Stimulated activated CD4-positive, alpha-beta T cell treated with anti-CD3 and anti-CD28 coated beads, Interleukin-1b, Interleukin-23, amount 100 ng/mL, for 1 hour (primary cell): ENCODE results near the gene EEF2K.

Experiments used
- DNase-seq, 2 donors: peaks; one replicate each; pipeline ENCODE4 v3.0.0-alpha.2; 2020; ENCODE audit warnings: low read depth in 2 of 2

The EEF2K gene

DNA sequence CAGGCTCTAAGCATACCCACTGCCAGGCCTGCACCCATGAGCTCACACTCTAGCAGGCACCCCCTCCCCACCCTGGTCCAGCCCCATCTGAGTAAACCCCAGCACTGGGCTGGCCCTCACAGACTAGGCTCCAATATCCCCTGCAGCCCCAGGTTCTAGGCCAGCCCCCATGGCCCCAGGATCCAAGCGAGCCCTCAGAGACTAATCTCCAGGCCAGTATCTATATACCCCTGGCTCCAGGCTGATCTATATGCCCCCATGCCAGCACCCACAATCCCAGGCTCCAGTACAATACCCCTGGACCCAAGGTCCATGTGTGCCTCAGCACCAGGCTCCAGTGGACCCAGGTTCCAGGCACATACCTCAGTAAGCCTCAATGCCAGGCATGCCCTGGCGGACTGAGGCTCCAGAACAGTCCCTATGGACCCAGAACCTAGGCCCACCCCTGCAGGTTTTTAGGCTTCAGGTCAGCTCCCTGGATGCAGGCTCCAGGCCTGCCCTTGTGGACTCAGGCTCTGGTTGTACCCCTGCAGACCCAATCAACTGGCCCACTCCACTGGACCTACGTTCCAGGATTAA lies 129.7 kb downstream of the EEF2K start:
- no peak for DNase-seq

DNA sequence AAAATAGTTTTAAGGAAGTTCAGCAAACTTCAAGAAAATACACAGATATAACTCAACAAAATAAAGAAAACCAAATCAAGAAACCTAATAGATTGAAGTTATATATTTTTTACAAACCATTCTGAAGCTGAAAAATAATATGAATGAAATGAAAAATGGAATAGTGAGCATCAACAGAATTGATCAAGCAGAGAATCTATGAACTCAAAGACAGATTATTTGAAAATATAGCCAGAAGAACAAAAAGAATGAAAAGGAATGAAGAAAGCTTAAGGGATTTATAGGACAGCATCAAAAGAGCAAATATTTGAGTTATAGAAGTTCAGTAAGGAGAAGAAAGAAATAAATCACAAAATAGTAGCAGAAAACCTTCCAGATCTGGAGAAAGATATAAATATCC lies 130.5 kb downstream of the EEF2K start:
- no peak for DNase-seq

DNA sequence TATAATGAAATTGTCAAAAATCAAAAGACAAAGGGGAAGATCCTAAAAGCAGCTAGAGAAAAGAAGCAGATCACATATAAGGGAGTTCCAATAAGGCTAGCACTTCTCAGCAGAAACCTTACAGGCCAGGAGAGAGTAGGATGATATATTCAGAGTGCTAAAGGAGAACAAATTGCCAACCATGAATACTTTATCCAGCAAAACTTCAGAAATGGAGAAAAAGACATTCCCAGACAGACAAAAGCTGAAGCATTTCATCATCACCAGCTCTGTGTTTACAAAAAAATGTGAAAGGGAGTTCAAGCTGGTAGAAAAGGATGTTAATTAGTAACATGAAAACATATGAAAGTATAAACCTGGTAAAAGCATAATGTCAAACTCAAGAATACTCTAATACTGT lies 131.0 kb downstream of the EEF2K start:
- DNase-seq: no peak

DNA sequence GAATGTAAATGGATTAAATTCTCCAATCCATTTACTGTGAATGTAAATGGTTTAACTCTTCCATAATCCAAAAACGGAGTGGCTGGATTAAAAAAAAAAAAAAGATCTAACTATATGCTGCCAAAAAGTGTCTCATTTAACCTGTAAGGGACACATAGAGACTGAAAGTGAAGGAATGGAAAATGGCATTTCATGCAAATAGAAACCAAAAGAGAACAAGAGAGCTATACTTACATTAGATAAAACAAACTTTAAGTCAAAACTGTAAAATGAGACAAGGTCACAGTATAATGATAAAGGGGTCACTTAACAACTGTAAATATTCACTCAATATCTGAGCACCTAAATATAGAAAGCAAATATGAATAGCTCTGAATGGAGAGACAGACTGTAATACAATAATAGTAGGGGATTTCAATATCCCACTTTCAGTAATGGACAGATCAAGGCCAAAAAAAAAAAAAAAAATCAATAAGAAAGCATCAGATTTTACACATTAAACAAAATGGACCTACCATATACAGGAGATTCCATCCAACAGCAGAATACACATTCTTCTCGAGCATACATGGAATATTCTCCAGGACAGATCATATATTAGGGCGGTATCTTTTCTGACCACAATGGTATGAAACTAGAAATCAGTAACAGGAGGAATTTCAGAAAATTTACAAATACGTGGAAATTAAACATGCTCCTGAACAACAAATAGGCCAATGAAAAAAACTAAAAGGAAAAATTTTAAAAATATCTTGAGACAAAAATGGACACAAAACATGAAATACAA lies 132.0 kb downstream of the EEF2K start:
- DNase-seq: no peak
